HEK293T (cell line): ENCODE measurements around the gene POLL.

Experiments
- CTCF ChIA-PET: fragments of 350-600 bp; formaldehyde crosslinking; extraction: SDS; loops from one replicate; lab custom pipeline; 2021; ENCODE audit warnings: antibody characterized with exemption, inconsistent platforms; lab: Yijun Ruan, JAX
- POLR2A ChIA-PET: fragments of 350-600 bp; formaldehyde crosslinking; extraction: SDS; loops from one replicate; lab custom pipeline; 2020; ENCODE audit warnings: antibody characterized with exemption, inconsistent platforms; lab: Yijun Ruan, JAX
- DNase-seq: peaks from one replicate; pipeline ENCODE4 v3.0.0; 2012; ENCODE audit warnings: mixed read lengths; ENCODE audit errors: extremely low spot score
- ARNT ChIP-seq: fragments of 450-650 bp; IDR thresholded peaks from 2 replicates; pipeline ENCODE4 v1.6.1; 2017; ENCODE audit warnings: mild to moderate bottlenecking
- BHLHE40 ChIP-seq: fragments of 450-650 bp; IDR thresholded peaks from 2 replicates; pipeline ENCODE4 v1.6.1; 2016; ENCODE audit warnings: mild to moderate bottlenecking, moderate library complexity, borderline replicate concordance
- CTBP1 ChIP-seq: fragments of 450-650 bp; IDR thresholded peaks from 2 replicates; pipeline ENCODE4 v1.6.1; 2016; ENCODE audit warnings: borderline replicate concordance
- ELF4 ChIP-seq: fragments of 450-650 bp; IDR thresholded peaks from 2 replicates; pipeline ENCODE4 v1.6.1; 2017; ENCODE audit warnings: antibody characterized with exemption
- FOXA1 ChIP-seq: fragments of 450-650 bp; IDR thresholded peaks from 2 replicates; pipeline ENCODE4 v1.6.1; 2016; ENCODE audit warnings: mild to moderate bottlenecking
- FOXK2 ChIP-seq: fragments of 450-650 bp; IDR thresholded peaks from 2 replicates; pipeline ENCODE4 v1.6.1; 2016; ENCODE audit warnings: mild to moderate bottlenecking
- FOXM1 ChIP-seq: fragments of 450-650 bp; IDR thresholded peaks from 2 replicates; pipeline ENCODE4 v1.6.1; 2017; ENCODE audit warnings: mild to moderate bottlenecking, borderline replicate concordance
- HDGF ChIP-seq: fragments of 450-650 bp; IDR thresholded peaks from 2 replicates; pipeline ENCODE4 v1.6.1; 2017; ENCODE audit warnings: antibody characterized with exemption, borderline replicate concordance
- L3MBTL2 ChIP-seq: fragments of 450-650 bp; conservative IDR thresholded peaks from 2 replicates; pipeline ENCODE4 v1.6.1; 2016; ENCODE audit warnings: mild to moderate bottlenecking
- LEF1 ChIP-seq: fragments of 450-650 bp; IDR thresholded peaks from 2 replicates; pipeline ENCODE4 v1.6.1; 2017; ENCODE audit warnings: mild to moderate bottlenecking, borderline replicate concordance
- NFRKB ChIP-seq: fragments of 450-650 bp; IDR thresholded peaks from 2 replicates; pipeline ENCODE4 v1.6.1; 2016; ENCODE audit warnings: mild to moderate bottlenecking, moderate library complexity
- PKNOX1 ChIP-seq: fragments of 450-650 bp; IDR thresholded peaks from 2 replicates; pipeline ENCODE4 v1.6.1; 2016
- SP1 ChIP-seq: fragments of 450-650 bp; IDR thresholded peaks from 2 replicates; pipeline ENCODE4 v1.6.1; 2017
- SUZ12 ChIP-seq: fragments of 450-650 bp; IDR thresholded peaks from 2 replicates; pipeline ENCODE4 v1.6.1; 2016; ENCODE audit warnings: mild to moderate bottlenecking
- TARDBP ChIP-seq: fragments of 450-650 bp; IDR thresholded peaks from 2 replicates; pipeline ENCODE4 v1.6.1; 2016
- ZNF384 ChIP-seq: fragments of 450-650 bp; IDR thresholded peaks from 2 replicates; pipeline ENCODE4 v1.6.1; 2016

Gene POLL

GRCh38 chr10:101557541-101557940 lies 30.5 kb downstream of the POLL start:
- no peak for TF ChIP-seq CTBP1
- no peak for TF ChIP-seq FOXK2
- CTCF ChIA-PET, result interaction anchor here (1.2 kb wide), 1 partner anchor 13 kb away, joined by 3 read pairs; no protein-coding TSS in a partner anchor
- DNase-seq, result no peak
- POLR2A ChIA-PET, result no interaction called here

DNA sequence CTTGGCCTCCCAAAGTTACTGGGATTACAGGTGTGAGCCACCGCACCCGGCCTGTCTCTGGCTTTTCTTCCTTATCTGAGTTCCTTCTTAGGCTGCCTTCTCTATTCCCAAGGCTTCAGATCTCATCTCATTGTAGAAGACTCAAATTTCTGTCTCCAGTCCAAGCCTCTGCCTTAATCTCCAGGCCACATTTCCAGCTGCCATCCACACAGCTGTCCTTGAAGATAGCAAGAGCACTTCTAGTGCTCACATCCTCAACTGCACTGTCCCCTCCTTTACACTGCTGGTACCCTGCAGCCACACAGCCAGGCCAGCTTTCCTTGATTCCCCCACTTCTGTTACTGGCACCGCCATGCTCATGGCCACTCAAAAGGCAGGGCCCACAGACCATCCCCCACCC lies 35.6 kb downstream of the POLL start:
- no peak for DNase-seq
- POLR2A ChIA-PET, result no interaction called here
- CTCF ChIA-PET, result no interaction called here
- TF ChIP-seq SP1 (no peak), HDGF (no peak), LEF1 (no peak), L3MBTL2 (no peak), BHLHE40 (no peak), ARNT (no peak), ELF4 (no peak), TARDBP (no peak), FOXK2 (no peak), CTBP1 (no peak), FOXM1 (no peak), NFRKB (no peak), FOXA1 (no peak), PKNOX1 (no peak), ZNF384 (no peak), SUZ12 (no peak)

DNA sequence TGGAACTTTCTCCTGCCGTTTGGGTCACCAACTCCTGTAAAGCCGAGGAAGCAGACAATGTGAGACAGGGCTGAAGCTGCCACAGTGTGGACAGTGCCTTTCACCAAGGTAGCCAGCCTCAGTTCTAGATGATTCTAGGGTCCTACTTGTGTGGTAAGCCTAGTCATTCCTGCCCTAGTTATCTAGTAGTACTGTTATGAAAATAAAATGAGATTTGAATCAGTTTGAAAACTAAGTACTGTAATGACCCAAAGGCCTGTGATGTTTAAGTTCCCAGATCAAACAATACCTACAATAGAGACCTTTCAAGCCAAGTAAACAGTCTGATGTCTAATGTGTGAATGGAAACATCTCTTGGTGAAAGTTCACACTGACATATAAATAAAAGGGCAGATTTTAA lies 37.1 kb downstream of the POLL start:
- CTCF ChIA-PET, result no interaction called here
- DNase-seq, result no peak
- POLR2A ChIA-PET, result no interaction called here
- no peak for TF ChIP-seq NFRKB
- TF ChIP-seq TARDBP, result no peak
- TF ChIP-seq PKNOX1, result no peak
- TF ChIP-seq L3MBTL2, result no peak
- no peak for TF ChIP-seq FOXA1
- no peak for TF ChIP-seq HDGF
- no peak for TF ChIP-seq SP1
- TF ChIP-seq BHLHE40, result no peak
- no peak for TF ChIP-seq ELF4

DNA sequence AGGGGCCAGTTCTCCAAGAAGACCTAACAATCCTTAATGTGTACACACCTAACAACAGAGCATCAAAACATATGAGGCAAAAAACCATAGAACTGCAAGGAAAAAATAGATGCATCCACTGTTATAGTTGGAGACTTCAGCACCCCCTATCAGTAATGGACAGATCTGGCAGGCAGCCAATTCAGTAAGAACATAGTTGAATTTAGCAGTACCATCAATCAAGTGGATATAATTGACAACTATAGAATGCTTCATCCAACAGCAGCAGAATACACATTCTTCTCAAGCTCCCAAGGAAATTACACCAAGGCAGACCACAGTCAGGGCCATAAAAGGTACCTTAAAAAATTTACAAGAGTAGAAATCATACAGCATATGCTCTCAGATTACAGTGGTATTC lies 42.2 kb downstream of the POLL start:
- DNase-seq, result no peak
- ChIA-PET POLR2A (no interaction called here), CTCF (interaction anchor here (0.7 kb wide), 1 partner anchor 62 kb away, joined by 3 read pairs; no protein-coding TSS in a partner anchor)
- TF ChIP-seq FOXK2, result no peak
- TF ChIP-seq FOXM1, result no peak
- peak; percentile 71 for TF ChIP-seq PKNOX1
- TF ChIP-seq SUZ12, result no peak
- no peak for TF ChIP-seq BHLHE40
- TF ChIP-seq ZNF384, result no peak
- no peak for TF ChIP-seq FOXA1
- no peak for TF ChIP-seq L3MBTL2

DNA sequence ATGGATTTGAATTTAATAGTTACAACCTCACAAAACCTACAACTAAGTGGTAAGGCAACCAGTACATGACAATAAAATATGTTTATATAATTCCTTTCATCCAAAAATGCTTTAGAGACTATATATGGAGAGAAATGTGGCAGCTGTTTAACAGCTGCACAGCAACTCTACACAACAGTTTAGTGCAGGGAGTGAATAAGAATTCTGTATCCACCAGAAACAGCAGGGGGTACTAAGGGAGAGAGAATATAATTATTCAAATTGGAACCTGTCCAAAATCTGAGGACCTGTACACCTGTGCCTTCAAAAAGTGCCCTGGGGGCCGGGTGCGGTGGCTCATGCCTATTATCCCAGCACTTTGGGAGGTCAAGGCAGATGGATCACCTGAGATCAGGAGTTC lies 49.6 kb downstream of the POLL start:
- ChIA-PET CTCF (no interaction called here), POLR2A (no interaction called here)
- TF ChIP-seq TARDBP (no peak), ELF4 (no peak), ZNF384 (no peak), HDGF (no peak), SP1 (no peak), PKNOX1 (no peak), L3MBTL2 (no peak), FOXA1 (no peak), BHLHE40 (no peak), FOXM1 (no peak), LEF1 (no peak), SUZ12 (no peak), FOXK2 (no peak), ARNT (no peak), CTBP1 (no peak), NFRKB (no peak)
- no peak for DNase-seq

DNA sequence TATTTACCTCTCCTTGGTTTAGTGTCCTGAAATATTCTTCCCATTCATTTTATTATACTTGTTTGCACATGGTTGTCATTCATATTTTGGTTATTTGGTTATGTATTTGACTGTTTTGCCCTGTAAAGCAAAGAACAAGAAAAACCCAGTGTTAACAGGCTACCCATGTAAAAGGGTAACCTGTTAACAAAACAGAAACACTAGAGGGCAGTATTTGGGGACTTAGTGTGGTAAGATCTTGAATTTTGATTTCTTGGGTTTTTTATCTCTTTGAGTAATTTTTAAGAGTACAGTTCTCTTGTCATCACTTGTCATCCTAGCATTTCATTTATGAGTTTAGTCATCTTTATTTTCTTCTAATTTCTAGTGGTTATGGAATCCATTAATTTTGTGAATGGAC lies 51.3 kb downstream of the POLL start:
- POLR2A ChIA-PET, result no interaction called here
- CTCF ChIA-PET, result no interaction called here
- DNase-seq, result peak; percentile 46
- TF ChIP-seq SP1 (no peak), TARDBP (no peak), PKNOX1 (no peak), SUZ12 (no peak), FOXK2 (no peak), FOXA1 (no peak), LEF1 (no peak), BHLHE40 (no peak), L3MBTL2 (no peak), NFRKB (no peak), HDGF (no peak), ZNF384 (no peak), ELF4 (no peak)
